Measurements from ENCODE around the gene ABCC5. TPM values are rescaled to one million over a fixed set of nuclear protein-coding genes. Genes with fewer than 3 reads are reported as not detected.
A peak's percentile ranks its signal among the peaks of the same experiment; 100 is the strongest.

The ABCC5 gene
- total RNA-seq, 1 donor from 2014 or later = 109 TPM

GRCh38 chr3:183944775-183945174 lies 72.9 kb downstream of the ABCC5 start:
- Mint-ChIP-seq H3K9me3 (ENCODE audit: low read depth) (no peaks in the 10 kb centered on the region), H3K27me3 (no peaks in the 10 kb centered on the region), H3K4me3 (ENCODE audit: low read depth) (no peak overlapping the region), H3K36me3 (ENCODE audit: insufficient read depth) (peaks cover 31% of the 10 kb centered on the region), H3K4me1 (ENCODE audit: low read depth) (no peaks in the 10 kb centered on the region), H3K27ac (no peak overlapping the region)
- DNase-seq (ENCODE audit: low spot score, unreplicated experiment) = no peak
- TF ChIP-seq CTCF (IDR thresholded peaks at IDR 0.05; ENCODE audit: unreplicated experiment) = no peak

GRCh38 chr3:183943739-183944138 lies 73.9 kb downstream of the ABCC5 start:
- peaks cover 32% of the 10 kb centered on the region for H3K36me3 Mint-ChIP-seq (ENCODE audit: insufficient read depth)
- no peaks in the 10 kb centered on the region for H3K9me3 Mint-ChIP-seq (ENCODE audit: low read depth)
- no peak overlapping the region for H3K4me3 Mint-ChIP-seq (ENCODE audit: low read depth)
- no peak for TF ChIP-seq CTCF (IDR thresholded peaks at IDR 0.05; ENCODE audit: unreplicated experiment)
- no peaks in the 10 kb centered on the region for H3K27me3 Mint-ChIP-seq
- DNase-seq (ENCODE audit: low spot score, unreplicated experiment) = no peak
- no peak overlapping the region for H3K27ac Mint-ChIP-seq
- no peaks in the 10 kb centered on the region for H3K4me1 Mint-ChIP-seq (ENCODE audit: low read depth)

- Mint-ChIP-seq H3K4me3 (ENCODE audit: low read depth) (no peak overlapping the region), H3K9me3 (ENCODE audit: low read depth) (no peaks in the 10 kb centered on the region), H3K27me3 (no peaks in the 10 kb centered on the region), H3K36me3 (ENCODE audit: insufficient read depth) (peaks cover 30% of the 10 kb centered on the region), H3K27ac (no peak overlapping the region), H3K4me1 (ENCODE audit: low read depth) (no peaks in the 10 kb centered on the region)
- no peak for TF ChIP-seq CTCF (IDR thresholded peaks at IDR 0.05; ENCODE audit: unreplicated experiment)
- DNase-seq (ENCODE audit: low spot score, unreplicated experiment) = no peak
These were observed 76.5 kb downstream of the ABCC5 start for GRCh38 chr3:183941216-183941615.

GRCh38 chr3:183937601-183938286 lies 79.9 kb downstream of the ABCC5 start:
- H3K4me1 Mint-ChIP-seq (ENCODE audit: low read depth) = no peaks in the 10 kb centered on the region
- no peak for DNase-seq (ENCODE audit: low spot score, unreplicated experiment)
- no peak for TF ChIP-seq CTCF (IDR thresholded peaks at IDR 0.05; ENCODE audit: unreplicated experiment)
- peaks cover 27% of the 10 kb centered on the region for H3K36me3 Mint-ChIP-seq (ENCODE audit: insufficient read depth)
- no peak overlapping the region for H3K4me3 Mint-ChIP-seq (ENCODE audit: low read depth)
- H3K27me3 Mint-ChIP-seq = no peaks in the 10 kb centered on the region
- no peak overlapping the region for H3K27ac Mint-ChIP-seq
- no peaks in the 10 kb centered on the region for H3K9me3 Mint-ChIP-seq (ENCODE audit: low read depth)

GRCh38 chr3:183933160-183933559 lies 84.5 kb downstream of the ABCC5 start:
- Mint-ChIP-seq H3K27ac (peak overlapping the region; percentile 46), H3K36me3 (ENCODE audit: insufficient read depth) (peaks cover 27% of the 10 kb centered on the region), H3K4me1 (ENCODE audit: low read depth) (no peaks in the 10 kb centered on the region), H3K27me3 (no peaks in the 10 kb centered on the region), H3K4me3 (ENCODE audit: low read depth) (no peak overlapping the region), H3K9me3 (ENCODE audit: low read depth) (no peaks in the 10 kb centered on the region)
- TF ChIP-seq CTCF (IDR thresholded peaks at IDR 0.05; ENCODE audit: unreplicated experiment) = no peak
- no peak for DNase-seq (ENCODE audit: low spot score, unreplicated experiment)
